Muscle of arm (tissue), 12 donors: ENCODE results near the gene FAF1. TPM values are rescaled to one million over a fixed set of nuclear protein-coding genes. Genes with fewer than 3 reads are reported as not detected.
A peak's percentile ranks its signal among the peaks of the same experiment; 100 is the strongest.

ENCODE experiments used
- DNase-seq: peaks from one replicate; pipeline ENCODE4 v3.0.0-alpha.2; 2013
- polyA plus RNA-seq, 12 donors: library from polyadenylated mRNA; unstranded; fragments of 120-200 nt; gene quantifications; one replicate each; pipeline ENCODE4 v1.2.1, GENCODE V29; 2013; ENCODE audit not compliant: insufficient read length in 12 of 12

Gene FAF1
- polyA plus RNA-seq, 12 donors = 33.3 to 55.8 (median 49.1) TPM; not detected in 1

DNA sequence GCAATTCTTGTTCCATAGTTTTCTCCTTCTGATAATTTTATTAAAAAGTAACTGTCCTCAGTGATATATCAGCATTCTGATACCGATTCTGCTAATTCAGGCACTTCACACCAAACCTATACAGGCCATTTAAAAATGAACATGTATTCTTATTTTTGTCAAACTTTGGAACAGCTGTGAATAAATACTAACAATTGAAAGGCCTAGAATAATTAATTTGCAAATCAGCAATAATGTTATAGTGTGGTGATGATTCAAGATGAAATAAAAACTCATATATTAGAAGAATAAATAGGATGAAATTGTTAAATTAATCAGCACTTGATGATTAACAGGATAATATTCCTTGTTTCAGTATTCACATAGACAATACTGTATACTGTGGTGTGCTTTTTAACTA lies 19.9 kb upstream of the FAF1 start:
- no peak for DNase-seq

GRCh38 chr1:50978852-50979781 lies 19.1 kb upstream of the FAF1 start:
- DNase-seq = no peak

- no peak for DNase-seq
These were observed 18.2 kb upstream of the FAF1 start for GRCh38 chr1:50978144-50978851.

GRCh38 chr1:50977575-50978143 lies 17.6 kb upstream of the FAF1 start:
- DNase-seq = no peak

- no peak for DNase-seq
These were observed 17.0 kb upstream of the FAF1 start for GRCh38 chr1:50976890-50977574.

DNA sequence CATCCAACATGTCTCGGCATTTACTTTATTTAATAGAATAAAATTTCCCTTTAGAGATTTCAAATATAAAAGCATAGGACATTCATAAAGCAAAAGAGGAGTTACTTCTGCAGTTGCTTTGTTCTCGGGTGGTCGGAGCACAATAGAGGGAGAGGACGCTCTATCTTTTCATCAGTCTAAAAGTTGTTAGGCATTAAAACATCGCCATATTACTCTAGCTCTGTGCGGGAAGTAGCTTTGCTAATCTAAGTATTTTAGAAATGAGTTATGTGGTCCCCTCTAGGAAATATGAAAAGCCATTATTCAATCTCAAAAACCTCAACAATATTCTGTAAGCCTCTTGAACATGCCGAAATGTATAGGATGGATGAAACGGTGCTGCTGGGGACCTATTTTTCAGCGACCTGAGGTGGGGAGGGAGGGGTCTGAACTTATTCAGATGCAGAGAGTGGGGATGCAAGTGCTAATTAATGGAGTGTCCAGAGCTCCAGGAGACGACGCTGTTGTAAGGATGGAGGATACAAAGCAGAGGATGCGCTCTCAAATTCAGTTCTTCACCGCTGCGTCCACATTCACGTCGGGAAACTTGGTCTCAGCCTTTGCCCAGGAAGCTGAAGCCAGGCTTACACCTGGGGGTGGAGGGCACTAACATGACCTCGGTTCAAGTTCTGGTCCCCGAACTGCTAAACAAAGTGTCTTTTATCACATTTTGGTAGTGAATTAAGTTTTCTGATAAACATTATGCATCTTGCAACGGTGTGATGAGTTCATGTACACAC lies 16.2 kb upstream of the FAF1 start:
- no peak for DNase-seq

GRCh38 chr1:50975436-50975835 lies 15.4 kb upstream of the FAF1 start:
- DNase-seq = no peak

DNA sequence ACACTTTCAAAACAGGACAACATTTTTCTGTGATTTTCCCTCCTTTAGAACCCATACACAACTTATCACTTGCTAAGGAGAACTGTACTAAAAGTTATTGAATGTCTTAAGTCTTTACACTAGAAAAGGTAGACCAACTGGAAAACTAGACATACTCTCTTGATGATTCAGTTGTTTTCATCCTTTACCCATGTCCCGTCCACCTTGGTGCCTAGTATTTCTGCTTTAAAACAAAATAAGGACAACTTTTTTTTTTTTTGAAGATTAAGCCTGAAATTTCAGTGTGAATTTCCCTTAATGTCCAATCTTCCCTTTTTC lies 14.5 kb upstream of the FAF1 start:
- no peak for DNase-seq

GRCh38 chr1:50973875-50974617 lies 14.0 kb upstream of the FAF1 start:
- no peak for DNase-seq

DNA sequence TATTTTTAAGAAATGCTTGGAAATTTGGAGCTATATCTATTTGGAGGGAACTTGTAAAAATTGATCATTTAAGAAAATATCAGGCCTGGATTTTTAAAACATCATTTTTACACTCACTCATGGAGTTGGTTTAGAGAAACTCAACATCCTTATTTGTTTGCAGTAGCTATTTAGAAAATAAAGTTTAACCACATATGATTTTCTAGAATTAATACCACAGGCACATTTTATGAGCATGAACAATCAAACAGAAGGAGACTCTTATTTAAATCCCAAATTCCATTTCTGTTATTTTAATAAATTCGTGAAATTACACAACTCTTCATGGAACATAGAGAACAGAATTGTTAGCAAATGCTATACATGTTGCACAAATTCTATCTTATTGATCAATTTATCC lies 13.2 kb upstream of the FAF1 start:
- no peak for DNase-seq

DNA sequence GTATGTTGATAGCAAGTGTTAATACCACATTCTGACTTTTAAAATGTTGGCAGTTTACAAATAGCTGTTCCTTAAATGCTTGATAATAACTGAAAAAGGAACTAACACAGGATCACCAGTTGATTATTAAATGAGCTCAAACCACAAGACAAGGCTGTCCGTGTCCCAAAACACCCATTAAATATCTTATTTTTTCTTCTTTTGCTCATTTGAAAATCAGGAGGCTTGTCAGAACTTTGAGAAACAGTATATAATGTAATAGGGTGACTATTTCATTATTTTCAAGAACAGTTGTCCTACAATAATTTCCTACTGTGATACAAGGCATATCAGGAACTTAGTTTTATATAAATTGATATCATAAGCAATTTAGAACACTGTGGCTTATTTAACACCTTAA lies 12.7 kb upstream of the FAF1 start:
- DNase-seq = no peak

- no peak for DNase-seq
These were observed 11.8 kb upstream of the FAF1 start for GRCh38 chr1:50971748-50972305.

DNA sequence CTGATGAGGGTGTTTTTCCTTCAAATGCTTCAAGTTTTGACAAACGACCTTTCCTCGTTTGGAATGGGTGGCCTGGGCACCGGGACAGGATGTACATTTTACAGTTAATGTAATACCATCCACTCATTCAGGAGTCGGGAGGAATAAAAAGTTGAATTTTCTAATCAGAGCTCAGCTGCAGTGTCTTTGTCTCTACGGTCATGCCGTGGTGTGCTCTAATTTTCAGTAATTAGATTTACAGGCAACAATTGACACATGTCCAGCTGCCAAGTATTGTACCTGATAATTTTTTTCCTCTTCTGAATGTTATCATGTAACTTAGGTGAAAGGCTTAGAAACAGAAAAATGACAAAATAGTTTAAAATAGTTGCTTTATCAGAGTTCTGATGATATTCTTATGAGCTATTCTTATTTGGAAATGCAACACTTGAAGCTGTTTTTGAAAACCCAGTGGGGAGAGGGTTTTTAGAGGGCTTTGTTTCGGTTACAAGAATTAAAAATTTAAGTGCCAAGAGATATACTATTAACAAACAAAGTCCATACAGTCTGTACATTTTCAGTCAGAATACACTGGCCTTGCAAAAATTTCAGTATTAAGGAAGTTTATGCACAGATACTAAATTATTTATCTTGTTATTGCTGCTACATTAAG lies 11.0 kb upstream of the FAF1 start:
- DNase-seq = no peak

DNA sequence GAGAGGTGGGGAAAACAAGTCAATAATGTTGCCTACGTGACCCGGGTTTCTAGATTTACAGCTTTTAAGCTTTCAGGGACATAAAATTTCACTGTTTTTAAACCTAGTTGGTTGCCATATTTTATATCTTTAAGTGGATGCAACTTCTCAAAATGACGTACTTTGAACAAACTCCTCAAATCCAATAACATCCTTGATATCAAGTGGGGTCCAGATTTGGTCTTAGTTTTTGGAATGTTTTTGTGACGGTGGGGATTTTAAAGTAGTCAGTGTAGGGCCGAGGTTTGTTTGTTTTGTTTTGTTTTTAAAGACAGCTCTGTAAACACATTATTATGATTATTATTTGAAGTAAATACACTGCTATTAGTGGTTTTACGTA lies 10.4 kb upstream of the FAF1 start:
- no peak for DNase-seq

- DNase-seq = peak; percentile 80
These were observed 9.8 kb upstream of the FAF1 start, which contains the start of gene CDKN2C for GRCh38 chr1:50969611-50970508. Gene CDKN2C (plus strand): TSS chr1:50970245. CDS start chr1:50970369, 124 bp downstream.

- no peak for DNase-seq
These were observed 8.9 kb upstream of the FAF1 start for GRCh38 chr1:50968821-50969610.

DNA sequence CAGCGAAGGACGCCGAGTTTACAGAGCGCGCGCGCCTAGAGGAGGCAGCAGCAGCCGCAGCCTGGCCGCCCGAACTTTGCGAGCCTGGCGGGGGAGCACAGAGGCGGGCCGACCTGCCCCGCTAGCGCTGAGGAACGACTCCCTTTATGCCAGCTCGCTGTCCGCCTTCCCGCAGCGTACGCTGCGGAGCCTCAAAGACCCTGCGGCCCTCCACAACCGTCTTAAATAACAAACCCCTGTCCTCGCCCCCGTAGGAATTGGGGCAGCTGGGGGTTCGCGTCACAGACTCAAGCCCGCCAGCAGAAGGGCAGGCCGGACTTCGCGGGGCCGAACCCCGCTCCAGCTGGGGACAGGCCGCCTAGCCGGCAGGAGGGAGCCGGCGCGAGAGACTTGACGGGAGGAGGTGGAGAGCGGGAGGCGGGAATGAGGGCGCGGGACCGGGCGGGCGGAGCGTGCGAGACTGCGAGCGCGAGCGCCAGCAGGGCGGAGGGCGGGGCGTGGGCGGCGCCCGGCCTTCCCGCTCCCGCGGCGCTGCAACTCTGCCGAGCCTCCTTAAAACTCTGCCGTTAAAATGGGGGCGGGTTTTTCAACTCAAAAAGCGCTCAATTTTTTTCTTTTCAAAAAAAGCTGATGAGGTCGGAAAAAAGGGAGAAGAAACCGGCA lies 8.2 kb upstream of the FAF1 start:
- DNase-seq = peak; percentile 91
